Hepatocyte (in vitro differentiated cells): Measurements from ENCODE around the gene VASN.
"Not testable (repeated sequence)": the region's sequence is repeated elsewhere in the genome, so short reads cannot be mapped to it uniquely, and the experiment has no call there.

ENCODE experiments used
- EZH2 ChIP-seq: fragments of 200-600 bp; sonication (generic); IDR thresholded peaks from 2 replicates; pipeline ENCODE4 v1.6.1; 2016; ENCODE audit warnings: antibody characterized with exemption, mild to moderate bottlenecking, borderline replicate concordance
- TF ChIP-seq, protein P1 (sequence below): fragments of 200-600 bp; sonication (generic); IDR thresholded peaks from 2 replicates; pipeline ENCODE4 v1.5.1; 2016; ENCODE audit warnings: antibody characterized with exemption, mild to moderate bottlenecking; ENCODE audit not compliant: poor library complexity

DNA sequence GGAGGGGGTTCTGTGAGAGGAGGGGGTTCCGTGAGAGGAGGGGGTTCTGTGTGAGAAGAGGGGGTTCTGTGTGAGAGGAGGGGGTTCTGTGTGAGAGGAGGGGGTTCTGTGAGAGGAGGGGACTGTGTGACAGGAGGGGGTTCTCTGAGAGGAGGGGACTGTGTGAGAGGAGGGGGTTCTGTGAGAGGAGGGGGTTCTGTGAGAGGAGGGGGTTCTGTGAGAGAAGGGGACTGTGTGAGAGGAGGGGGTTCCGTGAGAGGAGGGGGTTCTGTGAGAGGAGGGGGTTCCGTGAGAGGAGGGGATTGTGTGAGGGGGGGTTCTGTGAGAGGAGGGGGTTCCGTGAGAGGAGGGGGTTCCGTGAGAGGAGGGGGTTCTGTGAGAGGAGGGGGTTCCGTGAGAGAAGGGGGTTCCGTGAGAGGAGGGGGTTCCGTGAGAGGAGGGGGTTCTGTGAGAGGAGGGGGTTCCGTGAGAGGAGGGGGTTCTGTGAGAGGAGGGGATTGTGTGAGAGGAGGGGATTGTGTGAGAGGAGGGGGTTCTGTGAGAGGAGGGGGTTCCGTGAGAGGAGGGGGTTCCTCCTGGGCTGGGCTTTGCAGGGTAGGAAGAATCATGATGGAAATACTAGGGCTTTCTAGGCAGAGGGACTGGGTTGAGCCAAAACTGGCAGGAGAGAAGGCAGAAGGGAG, 27.2 kb upstream of the VASN start:
- TF ChIP-seq, protein P1, sequence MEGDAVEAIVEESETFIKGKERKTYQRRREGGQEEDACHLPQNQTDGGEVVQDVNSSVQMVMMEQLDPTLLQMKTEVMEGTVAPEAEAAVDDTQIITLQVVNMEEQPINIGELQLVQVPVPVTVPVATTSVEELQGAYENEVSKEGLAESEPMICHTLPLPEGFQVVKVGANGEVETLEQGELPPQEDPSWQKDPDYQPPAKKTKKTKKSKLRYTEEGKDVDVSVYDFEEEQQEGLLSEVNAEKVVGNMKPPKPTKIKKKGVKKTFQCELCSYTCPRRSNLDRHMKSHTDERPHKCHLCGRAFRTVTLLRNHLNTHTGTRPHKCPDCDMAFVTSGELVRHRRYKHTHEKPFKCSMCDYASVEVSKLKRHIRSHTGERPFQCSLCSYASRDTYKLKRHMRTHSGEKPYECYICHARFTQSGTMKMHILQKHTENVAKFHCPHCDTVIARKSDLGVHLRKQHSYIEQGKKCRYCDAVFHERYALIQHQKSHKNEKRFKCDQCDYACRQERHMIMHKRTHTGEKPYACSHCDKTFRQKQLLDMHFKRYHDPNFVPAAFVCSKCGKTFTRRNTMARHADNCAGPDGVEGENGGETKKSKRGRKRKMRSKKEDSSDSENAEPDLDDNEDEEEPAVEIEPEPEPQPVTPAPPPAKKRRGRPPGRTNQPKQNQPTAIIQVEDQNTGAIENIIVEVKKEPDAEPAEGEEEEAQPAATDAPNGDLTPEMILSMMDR = not testable (repeated sequence)
- not testable (repeated sequence) for TF ChIP-seq EZH2
